NCI-H82 treated with DMSO at 0.1 percent for 48 hours (cell line): ENCODE data around the gene PCDHB16.
"Not testable (repeated sequence)": the region's sequence is repeated elsewhere in the genome, so short reads cannot be mapped to it uniquely, and the experiment has no call there.

Source experiments
- DNase-seq: peaks from one replicate; lab custom pipeline; 2025; ENCODE audit not compliant: unreplicated experiment; lab: John Stamatoyannopoulos, UW

Gene PCDHB16

DNA sequence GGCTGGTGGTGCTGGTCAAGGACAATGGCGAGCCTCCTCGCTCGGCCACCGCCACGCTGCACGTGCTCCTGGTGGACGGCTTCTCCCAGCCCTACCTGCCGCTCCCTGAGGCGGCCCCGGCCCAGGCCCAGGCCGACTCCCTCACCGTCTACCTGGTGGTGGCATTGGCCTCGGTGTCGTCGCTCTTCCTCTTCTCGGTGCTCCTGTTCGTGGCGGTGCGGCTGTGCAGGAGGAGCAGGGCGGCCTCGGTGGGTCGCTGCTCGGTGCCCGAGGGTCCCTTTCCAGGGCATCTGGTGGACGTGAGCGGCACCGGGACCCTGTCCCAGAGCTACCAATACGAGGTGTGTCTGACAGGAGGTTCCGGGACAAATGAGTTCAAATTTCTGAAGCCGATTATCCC, 43.2 kb downstream of the PCDHB16 start:
- not testable (repeated sequence) for DNase-seq

GRCh38 chr5:141234109-141234667, 52.0 kb downstream of the PCDHB16 start:
- no peak for DNase-seq
